Activated CD4-positive, CD25-positive, alpha-beta regulatory T cell treated with anti-CD3 and anti-CD28 coated beads, Interleukin-2, amount 50 U/mL, for 72 hours (primary cell): Measurements from ENCODE around the gene SRP72.
"Not testable (repeated sequence)": the region's sequence is repeated elsewhere in the genome, so short reads cannot be mapped to it uniquely, and the experiment has no call there.

Source experiments
- DNase-seq: peaks from one replicate; pipeline ENCODE4 v3.0.0; 2021

Gene SRP72, protein sequence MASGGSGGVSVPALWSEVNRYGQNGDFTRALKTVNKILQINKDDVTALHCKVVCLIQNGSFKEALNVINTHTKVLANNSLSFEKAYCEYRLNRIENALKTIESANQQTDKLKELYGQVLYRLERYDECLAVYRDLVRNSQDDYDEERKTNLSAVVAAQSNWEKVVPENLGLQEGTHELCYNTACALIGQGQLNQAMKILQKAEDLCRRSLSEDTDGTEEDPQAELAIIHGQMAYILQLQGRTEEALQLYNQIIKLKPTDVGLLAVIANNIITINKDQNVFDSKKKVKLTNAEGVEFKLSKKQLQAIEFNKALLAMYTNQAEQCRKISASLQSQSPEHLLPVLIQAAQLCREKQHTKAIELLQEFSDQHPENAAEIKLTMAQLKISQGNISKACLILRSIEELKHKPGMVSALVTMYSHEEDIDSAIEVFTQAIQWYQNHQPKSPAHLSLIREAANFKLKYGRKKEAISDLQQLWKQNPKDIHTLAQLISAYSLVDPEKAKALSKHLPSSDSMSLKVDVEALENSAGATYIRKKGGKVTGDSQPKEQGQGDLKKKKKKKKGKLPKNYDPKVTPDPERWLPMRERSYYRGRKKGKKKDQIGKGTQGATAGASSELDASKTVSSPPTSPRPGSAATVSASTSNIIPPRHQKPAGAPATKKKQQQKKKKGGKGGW

DNA sequence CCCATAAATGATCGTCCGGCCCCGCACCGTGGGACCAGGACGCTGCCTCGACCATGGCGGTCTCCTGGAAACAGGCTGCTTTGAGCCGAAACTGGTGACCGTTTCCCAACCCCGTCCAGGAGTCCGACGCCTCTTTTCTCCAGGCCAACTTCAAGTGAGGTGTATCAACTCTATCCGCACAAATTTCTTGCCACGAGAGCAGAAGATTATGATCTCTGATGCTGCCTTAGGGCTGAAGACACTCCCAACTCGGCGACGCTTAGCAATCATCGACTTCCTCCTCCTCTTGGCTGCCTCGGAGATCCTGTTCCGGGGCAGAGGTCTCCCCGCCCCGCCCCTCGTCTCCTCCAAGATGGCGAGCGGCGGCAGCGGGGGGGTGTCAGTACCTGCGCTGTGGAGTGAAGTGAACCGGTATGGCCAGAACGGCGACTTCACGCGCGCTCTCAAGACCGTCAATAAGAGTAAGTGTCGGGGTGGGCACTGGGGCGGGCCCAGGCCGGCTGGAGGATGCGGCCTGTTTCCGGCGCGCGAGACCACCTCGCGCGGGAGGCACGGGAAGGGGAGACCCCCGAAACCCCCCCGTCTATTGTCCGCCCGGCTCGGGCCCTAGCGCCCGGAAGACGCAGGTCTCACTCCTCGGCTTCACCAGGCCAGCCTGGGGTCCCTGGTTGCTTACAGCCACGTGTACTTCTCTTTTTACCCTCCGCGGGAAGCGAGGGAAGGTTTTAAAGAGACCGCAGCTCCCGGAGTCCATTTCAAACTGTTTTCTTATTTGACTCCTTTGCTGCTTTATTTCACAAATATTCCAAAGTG, at the start of gene SRP72:
SRP72 (plus strand) TSS at position 334 of the 813 bp plus-strand sequence; CDS start at position 353, 19 bp downstream.
- peak; percentile 87 for DNase-seq

DNA sequence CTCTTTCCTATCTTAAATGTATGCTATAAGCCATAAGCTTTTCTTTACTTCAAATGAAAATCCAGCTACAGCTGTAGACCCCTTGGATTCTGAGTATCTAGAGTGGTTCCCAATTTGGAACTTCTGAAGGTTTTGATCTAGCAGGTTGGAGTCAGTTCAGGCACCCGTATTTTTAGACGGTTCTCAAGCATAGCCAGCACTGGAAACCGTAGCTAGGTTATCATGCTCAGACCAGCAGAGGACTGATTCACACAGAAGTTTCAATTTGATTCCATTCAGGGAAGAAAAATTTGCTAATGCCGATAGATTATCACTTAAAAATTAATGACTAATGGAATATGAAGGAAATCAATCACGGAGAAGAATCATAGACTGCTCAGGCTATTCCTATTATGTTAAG, 43.2 kb upstream of the SRP72 start:
- DNase-seq = no peak

DNA sequence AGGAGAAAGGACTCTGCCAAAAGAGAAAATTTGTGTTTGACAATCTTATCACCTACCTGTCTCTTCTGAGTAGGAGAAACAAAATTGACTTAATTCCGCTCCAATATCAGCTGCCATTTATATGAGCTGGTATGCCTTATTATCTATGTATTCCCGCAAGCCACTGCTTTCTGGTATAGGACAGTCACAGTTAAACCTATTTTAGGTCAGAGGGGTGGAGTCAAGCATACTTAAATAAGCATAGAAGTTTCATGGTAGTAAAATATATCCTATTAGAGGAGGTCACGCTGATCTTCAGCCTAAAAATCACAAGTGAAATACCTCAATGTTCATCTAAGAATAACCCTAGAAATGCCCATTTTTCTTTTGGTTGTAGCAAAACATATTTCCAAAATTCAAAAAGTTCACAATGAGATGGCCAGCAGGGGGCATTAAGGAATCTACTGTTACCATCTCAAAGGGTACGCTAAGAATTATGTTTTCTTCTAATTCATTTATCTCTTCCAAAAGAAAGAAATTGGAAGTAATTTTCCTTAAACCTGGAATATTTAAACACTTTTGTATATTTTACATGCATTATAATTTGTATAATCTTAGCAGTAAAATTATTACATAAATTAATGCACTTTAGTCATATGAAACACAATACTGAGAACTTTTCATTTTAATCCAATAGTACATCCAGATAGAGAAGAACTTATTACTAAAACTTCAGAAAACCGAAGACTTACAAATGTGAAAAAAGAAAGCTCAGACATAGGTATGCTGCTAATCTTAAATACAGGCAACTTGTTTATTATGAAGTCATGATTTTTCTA, 42.5 kb upstream of the SRP72 start:
- no peak for DNase-seq

DNA sequence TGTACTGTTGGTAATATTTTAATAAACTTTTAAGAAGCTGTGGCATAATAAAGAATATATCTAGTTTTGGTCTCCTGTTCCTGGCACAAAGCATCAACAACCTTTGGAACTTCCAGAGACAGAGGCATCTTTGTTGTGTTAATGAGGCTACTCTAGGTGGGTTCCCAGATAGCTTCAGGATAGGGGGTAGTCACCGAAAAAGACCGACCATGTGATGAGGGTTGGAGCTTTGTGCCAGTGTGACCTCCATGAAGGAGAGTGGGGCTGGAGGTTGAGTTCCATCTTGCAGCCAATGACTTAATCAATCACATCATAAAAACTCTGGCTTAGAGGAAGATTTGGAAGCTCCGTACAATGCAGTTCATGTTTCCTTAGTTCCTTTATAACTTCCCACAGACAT, 41.9 kb upstream of the SRP72 start:
- no peak for DNase-seq

DNA sequence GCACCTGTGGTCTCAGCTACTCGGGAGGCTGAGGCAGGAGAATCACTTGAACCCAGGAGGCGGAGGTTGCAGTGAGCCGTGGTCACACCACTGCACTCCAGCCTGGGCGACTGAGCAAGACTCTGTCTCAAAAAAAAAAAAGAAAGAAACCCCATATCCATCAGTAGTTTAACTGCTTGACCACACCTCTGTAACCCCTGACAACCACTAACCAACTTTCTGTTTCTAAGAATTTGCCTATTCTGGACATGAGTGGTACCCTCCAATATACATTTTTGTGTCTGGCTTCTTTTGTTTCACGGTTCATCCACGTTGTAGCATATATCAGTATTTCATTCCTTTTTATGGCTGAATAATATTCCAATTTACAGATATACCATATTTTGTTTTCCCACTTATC, 41.1 kb upstream of the SRP72 start:
- DNase-seq = no peak

DNA sequence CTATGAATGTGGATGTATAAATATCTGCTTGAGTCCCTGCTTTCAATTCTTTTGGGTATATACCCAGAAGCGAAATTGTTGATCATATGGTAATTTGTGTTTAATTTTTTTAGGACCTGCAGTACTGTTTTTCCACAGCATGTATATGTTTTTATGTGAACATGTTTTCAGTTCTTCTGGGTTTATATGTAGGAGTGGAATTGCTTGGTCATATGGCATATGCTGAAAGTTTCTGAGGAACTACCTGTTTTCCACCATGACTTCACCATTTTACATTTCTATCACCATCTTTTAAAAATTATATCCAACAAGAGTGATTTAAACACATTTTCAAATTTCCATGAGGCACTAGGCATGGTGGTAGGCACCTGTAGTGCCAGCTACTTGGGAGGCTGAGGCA, 40.2 kb upstream of the SRP72 start:
- DNase-seq = no peak

DNA sequence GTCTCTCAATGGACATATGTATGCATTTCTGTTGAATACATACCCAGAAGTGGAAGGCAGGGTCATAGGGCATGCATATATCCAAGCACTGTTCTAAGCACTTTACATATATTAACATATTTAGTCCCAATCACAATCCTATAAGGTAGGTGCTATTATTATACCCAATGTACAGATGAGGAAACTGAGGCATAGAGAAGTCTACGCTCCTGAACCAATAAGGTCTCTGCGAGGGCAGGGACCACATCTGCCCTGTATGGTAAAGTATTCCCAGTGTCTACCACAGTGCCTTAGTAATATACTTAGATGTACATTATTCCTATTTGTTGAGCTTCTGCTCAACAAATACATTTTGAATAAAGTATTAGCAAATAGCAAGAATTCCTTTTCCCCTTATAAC, 37.2 kb upstream of the SRP72 start:
- no peak for DNase-seq

DNA sequence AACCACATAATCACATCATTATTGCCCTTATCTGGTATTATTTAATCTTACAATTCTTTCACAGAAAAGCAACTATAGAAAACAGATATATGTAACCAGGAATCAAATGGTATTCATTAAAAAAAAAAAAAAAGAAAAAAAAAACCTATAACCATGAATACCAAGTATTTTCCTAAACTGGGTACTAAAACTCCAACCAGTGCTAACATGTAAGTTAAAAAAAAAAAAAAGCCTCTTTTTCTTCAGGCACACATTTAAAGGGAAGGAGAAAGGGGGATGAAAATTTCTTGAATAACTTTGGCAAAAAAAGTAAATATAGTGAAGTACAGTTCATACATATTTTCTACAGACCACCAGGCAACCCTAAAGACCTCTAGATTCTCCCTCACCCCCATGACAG, 34.1 kb upstream of the SRP72 start:
- no peak for DNase-seq

DNA sequence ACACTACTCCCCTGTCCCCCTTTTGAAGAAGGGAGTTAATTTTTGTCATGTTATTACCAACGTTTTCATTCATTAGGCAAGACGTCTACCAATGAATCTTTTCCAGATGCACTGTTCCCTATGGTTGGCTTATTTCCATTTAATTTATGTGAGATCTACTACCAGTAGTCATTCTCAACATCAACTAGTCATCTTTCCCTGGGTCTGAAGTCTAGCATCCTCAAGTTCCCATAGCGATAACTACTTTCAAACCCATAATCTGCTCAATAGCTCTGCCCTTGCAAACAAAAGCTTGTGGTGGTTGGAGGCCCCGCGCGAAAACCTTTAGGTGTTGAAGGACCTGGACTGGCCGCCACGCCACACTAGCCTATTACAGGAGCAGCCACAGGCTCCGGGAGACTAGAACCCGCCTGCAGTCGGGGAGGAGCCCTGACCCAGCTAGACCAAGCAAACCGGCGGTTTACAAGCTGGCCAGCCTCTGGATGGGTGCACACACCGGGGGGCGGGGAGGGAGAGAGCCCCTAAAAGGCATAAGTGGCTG, 32.7 kb upstream of the SRP72 start:
- peak; percentile 48 for DNase-seq

DNA sequence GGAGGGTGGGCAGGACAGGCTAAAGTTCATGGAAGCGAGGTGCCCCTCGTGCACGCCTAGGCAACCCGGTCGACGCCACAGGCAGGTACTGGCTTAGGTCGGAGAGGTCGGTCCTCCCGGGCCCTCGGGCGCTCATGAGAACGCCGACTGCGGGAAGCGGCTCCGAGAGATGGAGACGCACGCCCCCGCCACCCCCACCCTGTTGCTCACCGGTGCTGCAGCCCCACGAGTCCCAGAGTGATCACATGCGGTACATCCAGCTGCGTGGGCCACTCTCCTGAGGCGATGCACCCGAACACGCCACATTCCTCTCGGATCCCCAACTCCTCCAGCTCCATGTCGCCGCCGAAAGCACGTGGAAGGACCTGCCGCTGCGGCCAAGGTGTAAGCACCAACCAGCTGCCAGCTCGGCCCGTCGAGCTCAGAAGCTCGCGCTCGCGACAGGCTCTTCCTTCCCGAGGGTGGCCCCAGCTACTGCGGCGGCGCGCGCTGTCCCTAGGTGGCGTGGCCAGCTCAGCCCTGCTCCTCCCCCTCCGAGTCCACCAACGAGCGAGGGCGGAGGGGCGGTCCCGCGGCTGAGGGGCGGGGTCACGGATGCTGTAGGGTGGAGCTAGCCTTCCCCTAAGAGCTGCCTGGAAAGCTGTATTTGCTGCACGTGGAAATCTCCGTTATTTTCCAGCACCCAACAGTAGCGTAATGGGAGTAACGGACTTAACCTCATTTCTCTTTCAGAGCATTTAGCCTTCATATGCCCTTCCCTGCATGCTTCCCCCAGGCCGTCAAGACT, 32.1 kb upstream of the SRP72 start, which contains the start of gene PPAT:
PPAT (minus strand) TSS at position 476 of the 787 bp plus-strand sequence; CDS start at position 338, 138 bp downstream.
- DNase-seq = peak; percentile 99

DNA sequence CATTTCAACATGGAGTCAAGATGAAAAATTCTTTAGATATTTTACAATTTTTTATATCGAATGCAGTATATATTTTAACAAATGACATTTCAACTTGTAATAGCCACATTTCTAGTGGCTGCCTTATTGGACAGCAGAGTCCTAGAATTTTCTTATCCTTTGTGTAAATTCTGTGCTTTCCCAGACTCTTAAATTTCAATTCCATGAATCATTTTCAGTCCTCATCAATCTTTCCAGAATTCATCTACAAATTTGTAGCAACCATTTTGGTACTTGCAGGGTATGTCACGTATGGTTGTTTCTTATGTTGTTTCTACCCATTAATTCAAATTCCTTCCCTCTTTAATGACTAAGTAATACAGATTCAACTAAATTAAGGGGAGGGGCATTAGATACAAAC, 28.7 kb upstream of the SRP72 start:
- DNase-seq = no peak

DNA sequence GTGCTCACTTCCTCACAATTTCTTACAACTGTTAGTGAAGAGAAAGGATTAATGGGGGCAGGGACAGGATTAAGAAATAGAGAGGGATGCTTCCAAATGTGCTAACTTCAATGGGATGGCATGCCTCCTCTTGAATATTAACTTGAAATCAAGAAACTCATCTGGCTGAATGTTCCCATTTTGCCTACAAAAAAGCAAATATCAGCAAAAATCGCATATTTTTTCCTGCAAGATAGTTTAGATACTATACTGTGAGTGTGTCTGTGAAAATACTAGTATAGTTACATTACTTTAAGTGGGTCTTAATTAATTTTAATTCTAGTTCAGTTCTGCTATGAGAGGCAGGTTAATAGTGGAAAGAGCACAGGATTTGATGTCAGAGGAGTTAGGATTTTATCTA, 26.4 kb upstream of the SRP72 start:
- DNase-seq = no peak

DNA sequence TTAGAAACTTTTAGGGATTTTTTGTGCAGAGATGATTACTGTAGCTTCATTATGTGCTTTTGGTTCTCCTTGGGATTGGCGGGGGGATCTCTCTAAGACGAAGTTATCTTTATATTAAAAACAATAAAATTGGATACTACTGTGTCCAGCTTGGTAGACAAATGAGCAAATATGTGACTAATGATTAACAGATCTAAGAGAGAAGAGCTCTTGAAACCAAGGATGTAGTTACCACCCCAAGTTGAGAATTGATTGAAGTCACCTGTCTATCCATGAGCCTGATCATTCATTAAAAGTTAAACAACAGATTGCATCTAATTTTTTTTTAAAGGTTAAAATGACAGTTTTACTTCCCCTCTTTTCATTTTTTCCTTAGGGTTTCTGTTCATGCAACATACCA, 22.7 kb upstream of the SRP72 start:
- DNase-seq = no peak

DNA sequence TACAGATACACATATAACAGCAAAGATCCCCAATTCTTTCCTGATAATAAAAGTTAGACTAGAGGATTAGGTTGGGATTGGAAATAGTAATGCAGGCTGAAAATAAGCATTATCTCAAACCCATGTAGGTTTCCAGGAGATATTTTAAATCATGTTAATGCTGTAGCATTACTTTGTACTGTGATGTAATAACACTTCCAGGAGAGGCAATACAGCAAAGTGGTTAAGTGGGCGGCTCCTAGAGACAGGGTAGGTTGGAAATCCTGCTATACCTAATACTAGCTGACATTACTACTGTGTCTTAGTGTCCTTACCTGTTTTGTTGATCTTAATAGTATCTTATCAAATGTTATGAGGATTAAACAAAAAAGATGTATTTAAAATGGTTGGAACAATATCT, 21.7 kb upstream of the SRP72 start:
- DNase-seq = no peak

DNA sequence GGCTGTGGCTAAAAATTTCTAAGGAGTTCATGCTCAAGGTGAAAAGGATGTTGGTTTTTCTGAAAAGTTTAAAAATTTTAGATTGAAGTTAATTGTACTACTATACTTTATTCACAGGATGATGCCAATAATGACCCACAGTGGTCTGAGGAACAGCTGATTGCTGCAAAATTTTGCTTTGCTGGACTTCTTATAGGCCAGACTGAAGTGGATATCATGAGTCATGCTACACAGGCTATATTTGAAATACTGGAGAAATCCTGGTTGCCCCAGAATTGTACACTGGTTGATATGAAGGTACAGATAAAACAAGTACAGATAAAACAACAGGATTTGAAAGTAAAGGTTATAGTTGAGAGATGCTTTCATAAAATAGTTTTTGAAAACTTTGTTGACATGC, 19.1 kb upstream of the SRP72 start:
- no peak for DNase-seq

DNA sequence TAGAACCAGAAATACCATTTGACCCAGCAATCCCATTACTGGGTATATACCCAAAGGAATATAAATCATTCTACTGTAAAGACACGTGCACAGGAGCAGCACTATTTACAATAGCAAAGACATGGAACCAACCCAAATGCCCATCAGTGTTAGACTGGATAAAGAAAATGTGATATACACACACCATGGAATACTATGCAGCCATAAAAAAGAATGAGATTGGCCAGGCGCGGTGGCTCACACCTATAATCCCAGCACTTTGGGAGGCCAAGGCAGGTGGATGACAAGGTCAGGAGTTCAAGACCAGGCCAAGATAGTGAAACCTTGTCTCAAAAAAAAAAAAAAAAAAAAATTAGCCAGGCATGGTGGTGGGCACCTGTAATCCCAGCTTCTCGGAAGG, 17.9 kb upstream of the SRP72 start:
- DNase-seq = not testable (repeated sequence)

DNA sequence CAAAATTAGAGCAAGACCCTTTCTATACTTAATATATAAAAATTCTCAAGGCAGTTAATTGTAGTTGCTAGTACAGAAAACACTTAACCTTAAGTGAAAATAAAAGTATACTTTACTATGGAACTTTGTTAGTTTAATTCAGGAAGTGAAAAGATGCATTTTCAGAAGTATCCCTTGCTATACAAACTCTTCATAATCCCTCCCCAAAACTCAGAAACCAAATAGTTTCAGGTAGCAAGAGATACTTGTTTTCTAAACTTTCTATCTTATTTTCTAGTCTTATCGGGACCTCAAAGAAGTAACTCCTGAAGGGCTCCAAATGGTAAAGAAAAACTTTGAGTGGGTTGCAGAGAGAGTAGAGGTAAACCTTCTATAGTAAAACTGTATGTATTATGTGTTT, 17.1 kb upstream of the SRP72 start:
- no peak for DNase-seq

DNA sequence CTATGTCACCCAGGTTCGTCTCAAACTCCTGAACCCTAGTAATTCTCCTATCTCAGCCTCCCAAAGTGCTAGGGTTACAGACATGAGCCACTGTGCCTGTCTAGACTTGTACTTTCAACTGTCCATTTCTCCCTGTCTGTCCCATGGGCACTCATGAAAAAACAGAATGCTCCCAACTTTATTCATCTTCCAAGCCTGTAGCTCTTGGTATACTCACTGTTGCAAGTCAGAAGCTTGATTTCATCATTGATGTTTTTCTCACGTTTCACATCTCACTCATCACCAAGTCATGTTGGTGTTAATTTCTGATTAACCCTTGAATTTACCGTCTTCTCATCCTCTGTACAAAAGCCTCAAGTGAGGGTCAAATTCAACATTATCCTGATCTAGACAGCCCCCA, 7.3 kb upstream of the SRP72 start:
- no peak for DNase-seq

DNA sequence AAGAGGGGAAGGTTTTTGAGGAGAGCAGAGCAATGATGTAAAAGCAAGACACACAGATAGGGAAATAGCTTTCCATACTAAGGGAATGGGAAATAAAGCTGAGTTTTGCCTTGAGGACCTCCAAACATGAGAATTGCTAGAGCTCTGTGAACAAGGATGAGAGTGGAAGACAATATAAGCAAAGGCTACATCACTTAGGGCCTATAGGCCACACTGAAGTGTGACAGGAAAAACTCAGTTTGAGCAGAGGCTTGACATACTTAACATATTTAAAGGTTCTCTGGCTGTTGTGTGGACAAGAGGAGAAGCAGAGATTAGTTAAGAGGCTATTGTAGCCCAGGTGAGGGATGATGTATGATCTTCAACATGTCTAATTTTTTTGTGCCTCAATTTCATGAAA, 5.3 kb upstream of the SRP72 start:
- DNase-seq = no peak

DNA sequence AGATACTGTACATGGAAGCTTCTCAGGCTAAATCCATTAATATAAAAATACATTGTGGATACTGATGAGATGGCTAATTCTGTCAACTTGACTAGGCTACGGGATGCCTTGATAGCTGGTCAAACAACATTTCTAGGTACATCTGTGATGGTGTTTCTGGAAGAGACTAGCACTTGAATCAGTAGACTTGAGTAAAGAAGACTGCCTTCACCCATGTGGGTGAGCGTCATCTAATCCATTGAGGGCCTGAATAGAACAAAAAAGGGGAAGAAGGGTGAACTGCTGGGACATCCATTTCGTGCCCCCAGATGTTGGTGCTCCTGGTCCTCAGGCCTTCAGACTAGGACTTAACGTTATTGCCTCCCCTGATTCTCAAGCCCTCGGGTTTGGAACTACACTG, 3.7 kb upstream of the SRP72 start:
- no peak for DNase-seq

DNA sequence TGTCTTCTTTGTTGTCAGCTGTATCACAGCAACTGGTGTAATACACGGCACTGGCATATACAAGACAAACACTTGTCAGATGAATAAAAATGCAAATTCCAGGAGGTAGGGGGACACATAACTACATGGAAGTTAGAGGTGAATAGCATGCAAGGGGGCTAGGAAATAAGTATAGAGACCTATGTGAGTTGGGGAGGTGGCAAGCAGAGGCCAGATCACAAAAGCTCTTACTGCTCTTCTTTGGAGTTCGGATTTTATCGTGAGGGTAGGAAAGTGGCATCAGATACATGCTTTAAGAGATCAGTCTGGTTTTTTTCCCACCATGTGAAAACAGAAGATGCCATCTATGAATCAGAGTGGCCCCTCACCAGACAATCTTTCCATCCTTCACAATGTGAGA, 2.8 kb upstream of the SRP72 start:
- no peak for DNase-seq
